ENCODE results near the gene MMP7.
"Not testable (repeated sequence)": the region's sequence is repeated elsewhere in the genome, so short reads cannot be mapped to it uniquely, and the experiment has no call there.

MMP7 gene

GRCh38 chr11:102516179-102516578 is 14.4 kb downstream of the MMP7 start:
- TF ChIP-seq CTCF (conservative IDR thresholded peaks at IDR 0.05): no peak
- TF ChIP-seq ZFX (IDR thresholded peaks at IDR 0.05): no peak
- no peak overlapping the region for H3K27ac ChIP-seq

- TF ChIP-seq CTCF (conservative IDR thresholded peaks at IDR 0.05) (no peak), ZFX (IDR thresholded peaks at IDR 0.05) (no peak)
- no peak overlapping the region for H3K27ac ChIP-seq
Observed at GRCh38 chr11:102513869-102514268, 16.7 kb downstream of the MMP7 start.

- no peak for TF ChIP-seq CTCF (conservative IDR thresholded peaks at IDR 0.05)
- TF ChIP-seq ZFX (IDR thresholded peaks at IDR 0.05): no peak
- H3K27ac ChIP-seq: no peak overlapping the region
Observed at GRCh38 chr11:102510439-102511135, 20.0 kb downstream of the MMP7 start.

GRCh38 chr11:102502831-102503230 is 27.7 kb downstream of the MMP7 start:
- not testable (repeated sequence) for H3K27ac ChIP-seq

- no peak overlapping the region for H3K27ac ChIP-seq
- TF ChIP-seq CTCF (conservative IDR thresholded peaks at IDR 0.05): no peak
- no peak for TF ChIP-seq ZFX (IDR thresholded peaks at IDR 0.05)
Observed at GRCh38 chr11:102500829-102501228, 29.7 kb downstream of the MMP7 start.

GRCh38 chr11:102499931-102500330 is 30.6 kb downstream of the MMP7 start:
- no peak overlapping the region for H3K27ac ChIP-seq
- TF ChIP-seq CTCF (conservative IDR thresholded peaks at IDR 0.05): no peak
- no peak for TF ChIP-seq ZFX (IDR thresholded peaks at IDR 0.05)

- H3K27ac ChIP-seq: no peak overlapping the region
- TF ChIP-seq ZFX (IDR thresholded peaks at IDR 0.05) (no peak), CTCF (conservative IDR thresholded peaks at IDR 0.05) (no peak)
Observed at GRCh38 chr11:102499151-102499550, 31.4 kb downstream of the MMP7 start.

- TF ChIP-seq ZFX (IDR thresholded peaks at IDR 0.05) (no peak), CTCF (conservative IDR thresholded peaks at IDR 0.05) (no peak)
- H3K27ac ChIP-seq: no peak overlapping the region
Observed at GRCh38 chr11:102497061-102497460, 33.5 kb downstream of the MMP7 start.

Measured in C4-2B (cell line).